Left hindlimb (tissue), 1 donor: ENCODE measurements around the gene YY1AP1.
"Not testable (repeated sequence)": the region's sequence is repeated elsewhere in the genome, so short reads cannot be mapped to it uniquely, and the experiment has no call there.

Source experiments
- DNase-seq: peaks from one replicate; pipeline ENCODE4 v3.0.0-alpha.2; 2018

The YY1AP1 gene, protein sequence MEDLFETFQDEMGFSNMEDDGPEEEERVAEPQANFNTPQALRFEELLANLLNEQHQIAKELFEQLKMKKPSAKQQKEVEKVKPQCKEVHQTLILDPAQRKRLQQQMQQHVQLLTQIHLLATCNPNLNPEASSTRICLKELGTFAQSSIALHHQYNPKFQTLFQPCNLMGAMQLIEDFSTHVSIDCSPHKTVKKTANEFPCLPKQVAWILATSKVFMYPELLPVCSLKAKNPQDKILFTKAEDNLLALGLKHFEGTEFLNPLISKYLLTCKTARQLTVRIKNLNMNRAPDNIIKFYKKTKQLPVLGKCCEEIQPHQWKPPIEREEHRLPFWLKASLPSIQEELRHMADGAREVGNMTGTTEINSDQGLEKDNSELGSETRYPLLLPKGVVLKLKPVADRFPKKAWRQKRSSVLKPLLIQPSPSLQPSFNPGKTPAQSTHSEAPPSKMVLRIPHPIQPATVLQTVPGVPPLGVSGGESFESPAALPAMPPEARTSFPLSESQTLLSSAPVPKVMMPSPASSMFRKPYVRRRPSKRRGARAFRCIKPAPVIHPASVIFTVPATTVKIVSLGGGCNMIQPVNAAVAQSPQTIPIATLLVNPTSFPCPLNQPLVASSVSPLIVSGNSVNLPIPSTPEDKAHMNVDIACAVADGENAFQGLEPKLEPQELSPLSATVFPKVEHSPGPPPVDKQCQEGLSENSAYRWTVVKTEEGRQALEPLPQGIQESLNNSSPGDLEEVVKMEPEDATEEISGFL

DNA sequence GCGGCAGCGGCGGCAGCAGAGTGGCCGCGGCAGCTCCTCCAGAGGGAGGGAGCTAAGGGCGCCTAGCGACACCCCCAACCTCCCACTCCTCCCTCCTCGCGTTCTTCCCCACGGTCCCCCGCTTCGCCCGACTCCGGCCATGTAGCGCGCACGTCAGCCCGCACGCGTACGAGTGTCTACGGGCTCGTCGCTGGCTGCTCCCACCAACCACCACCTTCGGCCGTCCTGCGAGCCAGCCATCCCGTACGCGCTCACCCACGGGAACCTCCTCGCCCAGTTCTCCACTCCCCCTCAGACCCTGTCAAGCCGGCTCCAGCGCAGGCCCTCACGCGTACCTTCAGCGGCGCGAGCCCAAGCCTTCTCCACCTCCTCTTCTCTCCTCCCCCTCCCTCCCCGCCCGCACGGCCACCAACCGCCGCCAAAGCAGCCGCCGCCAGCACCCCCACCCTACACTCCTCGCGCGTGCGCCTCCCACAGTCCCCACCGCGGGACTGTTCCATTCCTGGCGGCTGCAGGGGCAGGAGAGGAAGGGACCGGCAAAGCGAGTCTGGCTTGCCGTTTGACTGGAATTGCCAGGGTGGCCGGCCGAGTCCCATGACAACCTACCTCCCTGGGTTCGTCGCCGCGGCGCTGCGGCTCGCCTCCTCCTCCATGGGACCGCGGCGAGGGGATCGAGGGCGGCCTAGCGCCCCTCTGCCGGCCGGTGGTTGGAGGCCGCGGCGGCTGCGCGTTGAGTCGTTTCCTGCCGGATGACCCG, at the start of gene YY1AP1:
YY1AP1 (minus strand) TSS at position 451 of the 757 bp plus-strand sequence. CDS start 8,338 bp downstream, outside the sequence.
- peak; percentile 95 for DNase-seq

DNA sequence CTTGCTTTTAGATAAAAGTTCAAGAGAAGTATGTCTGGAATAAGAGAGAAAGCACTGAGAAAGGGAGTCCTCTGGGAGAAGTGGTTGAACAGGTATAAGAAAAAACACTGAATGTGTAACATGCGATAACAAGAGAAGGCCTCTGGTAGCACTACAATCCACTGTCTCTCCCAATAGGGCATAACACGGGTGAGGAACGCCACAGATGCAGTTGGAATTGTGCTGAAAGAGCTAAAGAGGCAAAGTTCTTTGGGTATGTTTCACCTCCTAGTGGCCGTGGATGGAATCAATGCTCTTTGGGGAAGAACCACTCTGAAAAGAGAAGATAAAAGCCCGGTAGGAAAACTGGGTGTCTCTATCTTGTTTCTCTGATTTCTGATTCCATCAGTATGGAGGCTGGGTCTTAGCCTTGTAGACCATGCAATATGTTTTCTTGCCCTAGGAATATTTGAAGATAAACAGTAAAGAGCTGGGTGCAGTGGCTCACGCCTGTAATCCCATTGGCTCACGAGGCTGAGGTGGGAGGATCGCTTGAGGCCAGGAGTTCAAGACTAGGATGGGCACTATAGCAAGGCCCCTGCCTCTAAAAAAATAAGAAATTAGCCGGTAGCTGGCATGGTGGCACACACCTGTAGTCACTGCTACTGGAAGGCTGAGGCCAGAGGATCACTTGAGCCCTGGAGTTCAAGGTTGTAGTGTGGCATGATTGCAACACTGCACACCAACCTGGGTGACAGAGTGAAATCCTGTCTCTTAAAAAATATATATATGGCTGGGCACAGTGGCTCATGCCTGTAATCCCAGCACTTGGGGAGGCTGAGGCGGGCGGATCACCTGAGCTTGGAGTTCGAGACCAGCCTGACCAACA, 40.7 kb upstream of the YY1AP1 start:
- DNase-seq: no peak

DNA sequence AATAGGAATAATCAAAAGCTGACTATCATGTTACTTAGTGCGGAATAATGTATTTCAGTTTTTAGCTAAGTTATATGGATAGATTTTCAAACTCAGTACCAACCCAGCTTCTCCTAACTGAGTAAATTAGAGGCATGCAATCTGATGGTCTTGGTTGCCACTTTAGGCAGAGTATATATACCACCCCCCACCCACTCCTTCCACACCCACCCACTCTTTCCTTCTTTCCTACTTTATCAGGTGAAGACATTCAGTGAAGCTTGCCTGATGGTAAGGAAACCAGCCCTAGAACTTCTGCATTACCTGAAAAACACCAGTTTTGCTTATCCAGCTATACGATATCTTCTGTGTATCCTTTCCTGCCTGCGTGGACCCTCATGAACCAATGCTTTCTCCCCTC, 36.6 kb upstream of the YY1AP1 start:
- DNase-seq: no peak

DNA sequence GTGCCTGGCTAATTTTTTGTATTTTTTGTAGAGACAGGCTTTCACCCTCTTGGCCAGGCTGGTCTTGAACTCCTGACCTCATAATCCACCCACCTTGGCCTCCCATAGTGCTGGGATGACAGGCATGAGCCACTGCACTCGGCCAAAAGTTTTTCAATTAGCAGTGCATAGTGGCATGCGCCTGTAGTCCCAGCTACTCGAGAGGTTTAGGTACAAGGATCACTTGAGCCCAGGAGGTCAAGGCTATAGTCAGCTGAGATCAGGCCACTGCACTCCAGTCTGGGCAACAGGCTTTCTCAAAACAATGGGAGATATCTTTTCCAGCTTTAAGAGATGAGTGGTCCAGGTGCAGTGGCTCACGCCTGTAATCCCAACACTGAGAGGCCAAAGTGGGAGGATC, 31.1 kb upstream of the YY1AP1 start:
- DNase-seq: no peak

DNA sequence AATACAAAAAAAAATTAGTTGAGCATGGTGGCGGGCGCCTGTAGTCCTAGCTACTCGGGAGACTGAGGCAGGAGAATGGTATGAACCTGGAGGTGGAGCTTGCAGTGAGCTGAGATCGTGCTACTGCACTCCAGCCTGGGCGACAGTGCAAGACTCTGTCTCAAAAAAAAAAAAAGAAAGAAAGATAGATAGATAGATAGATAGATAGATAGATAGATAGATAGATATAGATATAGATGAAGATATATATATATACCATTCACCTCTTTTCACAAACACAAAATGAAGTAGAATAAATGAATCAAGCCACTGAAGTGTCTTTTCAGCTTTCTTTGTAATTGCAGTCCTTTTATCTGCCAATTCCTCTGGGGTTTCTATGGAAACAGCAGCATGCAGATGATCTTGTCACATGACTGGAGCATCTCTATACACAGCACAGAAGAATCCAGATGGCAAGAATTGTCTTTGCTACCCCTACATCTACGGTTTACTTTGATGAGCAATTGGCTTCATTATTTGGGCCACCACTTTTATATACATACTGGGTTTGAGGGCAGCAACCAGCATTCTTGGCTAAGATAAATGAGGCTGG, 30.0 kb upstream of the YY1AP1 start:
- DNase-seq: not testable (repeated sequence)

DNA sequence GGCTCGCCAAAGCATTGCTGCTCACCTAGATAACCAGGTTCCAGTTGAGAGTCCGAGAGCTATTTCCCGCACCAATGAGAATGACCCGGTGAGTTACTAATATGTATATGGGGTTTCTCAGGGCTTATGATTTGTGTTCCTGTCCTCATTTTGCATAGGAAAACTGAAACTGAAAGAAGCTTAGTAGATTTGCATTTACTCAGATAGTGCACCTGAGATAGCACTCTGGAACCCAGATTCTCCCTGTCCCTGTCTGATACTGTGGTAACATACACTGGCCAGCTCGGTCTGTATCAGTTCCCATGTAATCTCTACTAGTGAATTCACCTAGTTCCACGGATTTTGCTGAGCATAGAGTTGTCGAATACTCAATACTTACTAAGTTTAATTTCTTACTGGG, 28.5 kb upstream of the YY1AP1 start:
- DNase-seq: no peak

- DNase-seq: no peak
These were observed 27.2 kb upstream of the YY1AP1 start for GRCh38 chr1:155715777-155716176.

DNA sequence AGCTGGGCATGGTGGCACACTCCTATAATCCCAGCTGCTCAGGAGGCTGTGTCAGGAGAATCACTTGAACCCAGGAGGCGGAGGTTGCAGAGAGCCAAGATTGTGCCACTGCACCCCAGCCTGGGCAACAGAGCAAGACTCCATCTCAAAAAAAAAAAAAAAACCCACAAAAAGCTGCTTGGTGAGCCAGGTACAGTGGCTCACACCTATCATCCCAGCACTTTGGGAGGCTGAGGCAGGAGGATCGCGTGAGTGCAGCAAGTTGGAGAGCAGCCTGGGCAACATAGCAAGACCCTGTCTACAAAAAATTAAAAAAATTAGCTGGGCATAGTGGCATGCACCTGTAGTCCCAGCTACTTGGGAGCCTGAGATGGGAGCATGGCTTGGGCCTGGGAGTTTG, 26.5 kb upstream of the YY1AP1 start:
- not testable (repeated sequence) for DNase-seq

DNA sequence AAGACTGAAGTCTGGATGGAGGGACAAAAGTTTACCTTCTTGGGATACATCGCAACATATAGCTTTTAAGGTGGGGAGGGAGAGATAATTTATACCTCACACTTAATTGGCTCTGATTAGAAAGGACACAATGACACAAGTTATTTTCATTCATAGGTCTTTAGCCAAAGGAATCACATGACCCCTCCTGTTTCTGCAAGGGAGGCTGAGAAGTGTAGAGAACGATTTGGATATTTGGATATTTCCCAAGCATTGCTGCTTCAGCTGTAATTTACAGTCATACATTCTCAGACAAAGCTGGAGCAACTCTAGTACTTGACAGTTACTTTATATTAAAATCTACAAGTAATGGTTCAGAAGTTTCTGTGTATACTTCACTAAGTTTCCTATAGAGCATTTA, 24.5 kb upstream of the YY1AP1 start:
- no peak for DNase-seq

- DNase-seq: not testable (repeated sequence)
These were observed 24.1 kb upstream of the YY1AP1 start for GRCh38 chr1:155712636-155713035.

- DNase-seq: not testable (repeated sequence)
These were observed 22.9 kb upstream of the YY1AP1 start for GRCh38 chr1:155711457-155711856.

DNA sequence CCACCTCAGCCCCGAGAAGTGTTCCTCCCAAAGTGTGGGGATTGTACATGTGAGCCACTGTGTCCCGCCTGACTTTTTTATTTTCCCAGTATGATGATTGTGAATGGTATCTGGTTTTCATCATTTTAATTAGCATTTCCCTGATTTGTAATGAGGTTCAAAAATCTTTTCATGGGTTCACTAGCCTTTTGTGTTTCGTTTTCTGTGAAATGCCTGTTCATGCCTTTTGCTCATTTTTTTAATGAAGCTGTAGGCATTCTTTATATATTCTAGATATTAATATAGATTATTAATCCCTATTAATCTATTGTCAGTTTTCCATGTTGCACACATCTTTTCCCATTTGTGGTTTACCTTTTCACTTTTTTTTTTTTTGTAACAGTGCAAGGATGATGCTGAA, 20.8 kb upstream of the YY1AP1 start:
- no peak for DNase-seq

GRCh38 chr1:155706139-155706538, 17.6 kb upstream of the YY1AP1 start:
- DNase-seq: no peak

GRCh38 chr1:155704414-155704813, 15.8 kb upstream of the YY1AP1 start:
- not testable (repeated sequence) for DNase-seq

DNA sequence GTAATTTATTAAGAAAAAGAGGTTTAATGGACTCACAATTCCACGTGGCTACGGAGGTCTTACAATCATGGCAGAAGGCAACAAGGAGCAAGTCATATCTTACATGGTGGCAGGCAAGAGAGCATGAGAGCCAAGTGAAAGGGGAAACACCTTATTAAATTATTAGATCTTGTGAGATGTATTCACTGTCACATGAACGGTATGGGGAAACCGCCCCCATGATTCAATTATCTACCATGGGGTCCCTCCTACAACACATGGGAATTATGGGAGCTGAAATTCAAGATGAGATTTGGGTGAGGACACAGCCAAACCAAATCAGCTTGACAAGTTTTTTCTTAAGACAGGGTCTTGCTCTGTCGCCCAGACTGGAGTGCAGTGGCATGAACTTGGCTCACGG, 14.6 kb upstream of the YY1AP1 start:
- DNase-seq: no peak

DNA sequence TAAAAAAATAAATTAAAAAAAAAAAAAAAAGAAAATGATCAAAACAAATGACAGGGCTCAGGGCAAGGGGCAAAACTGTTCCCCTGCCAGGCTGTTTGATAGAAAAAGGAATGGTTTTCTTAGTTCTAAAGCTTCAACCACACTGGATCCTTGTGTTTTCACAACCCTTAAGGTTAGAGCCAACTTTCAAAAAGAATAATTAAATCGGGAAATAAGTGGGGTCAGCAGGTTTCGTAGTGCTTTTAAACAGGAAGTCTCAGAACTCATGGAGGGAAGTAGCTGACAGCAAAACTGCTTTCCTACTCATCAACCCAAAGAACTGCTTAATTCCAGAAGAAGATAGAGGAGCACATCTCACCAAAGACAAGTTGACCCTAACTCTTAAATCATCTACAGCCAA, 13.1 kb upstream of the YY1AP1 start:
- not testable (repeated sequence) for DNase-seq

DNA sequence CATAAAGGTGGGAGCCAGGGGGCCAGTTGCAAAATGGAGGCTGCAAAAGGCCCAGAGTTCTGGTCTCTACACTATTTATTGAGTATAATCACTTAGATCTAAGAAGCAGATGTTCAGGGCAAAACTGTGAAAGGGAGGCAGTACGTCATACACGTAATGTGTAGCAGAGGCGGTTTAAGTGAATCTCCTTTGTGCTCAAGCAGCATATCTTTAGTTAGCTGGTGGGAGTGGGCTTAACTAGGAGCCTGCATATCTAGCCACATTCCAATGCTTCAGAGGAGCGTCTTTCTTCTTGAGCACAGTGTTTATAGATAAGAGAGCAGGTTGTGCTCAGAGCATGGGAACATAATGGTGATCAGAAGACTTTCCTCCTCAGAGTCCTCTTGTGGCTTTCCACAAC, 10.5 kb upstream of the YY1AP1 start:
- not testable (repeated sequence) for DNase-seq

DNA sequence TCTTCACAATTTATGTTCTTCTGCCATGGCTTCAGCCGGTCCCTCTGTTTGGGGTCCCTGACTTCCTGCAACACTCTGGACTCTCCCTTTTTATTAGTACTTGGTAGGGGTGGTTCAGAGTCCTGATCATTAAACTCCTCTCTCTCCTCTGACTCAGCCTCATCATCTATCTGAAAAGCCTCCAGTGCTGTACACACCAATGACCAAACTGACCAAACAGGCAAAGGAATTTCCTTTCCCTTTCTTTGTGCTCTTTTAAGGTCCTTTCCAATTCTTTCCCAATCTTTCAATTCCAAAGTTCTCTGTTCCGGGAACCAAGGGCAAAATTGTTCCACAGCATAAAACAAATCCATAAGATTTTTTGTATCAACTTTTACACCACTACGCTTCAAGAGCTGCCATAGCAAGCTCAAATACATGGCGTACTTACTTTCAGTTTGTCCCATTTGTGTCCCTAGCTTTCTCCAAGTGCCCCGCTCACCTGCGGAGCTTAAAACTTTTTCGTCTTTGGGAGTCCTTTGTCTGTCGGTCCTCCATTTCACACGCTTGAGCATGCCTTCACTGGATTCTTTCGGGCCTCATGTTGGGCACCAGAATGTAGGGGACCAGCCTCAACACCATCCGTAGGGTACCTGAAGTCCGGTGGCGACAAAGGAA, 9.9 kb upstream of the YY1AP1 start:
- no peak for DNase-seq

- not testable (repeated sequence) for DNase-seq
These were observed 9.0 kb upstream of the YY1AP1 start for GRCh38 chr1:155697616-155698015.

GRCh38 chr1:155697046-155697445, 8.5 kb upstream of the YY1AP1 start:
- DNase-seq: no peak

DNA sequence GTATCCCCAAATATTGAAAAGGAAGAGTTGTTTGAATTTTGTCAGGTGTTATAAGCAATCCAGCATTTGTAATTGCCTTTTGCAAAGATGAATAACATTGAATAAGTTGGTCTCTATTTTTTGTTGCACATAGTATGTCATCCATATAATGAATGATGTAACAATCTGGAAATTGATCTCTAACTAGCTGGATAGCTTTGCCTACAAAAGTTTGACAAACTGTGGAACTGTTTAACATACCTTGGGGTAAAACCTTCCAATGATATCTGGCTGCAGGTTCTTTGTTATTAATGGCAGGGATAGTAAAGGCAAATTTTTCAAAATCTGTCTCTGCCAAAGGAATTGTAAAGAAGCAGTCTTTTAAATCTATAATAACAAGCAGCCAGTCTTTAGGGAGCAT, 8.0 kb upstream of the YY1AP1 start:
- DNase-seq: no peak
